ENCODE measurements around the gene SERPINA6. TPM values are rescaled to one million over a fixed set of nuclear protein-coding genes. Genes with fewer than 3 reads are reported as not detected.

Gene SERPINA6
- total and polyA plus RNA-seq, 4 donors = 0.18 to 0.77 (median 0.35) TPM

GRCh38 chr14:94312481-94313246 lies 10.5 kb downstream of the SERPINA6 start:
- H3K9ac ChIP-seq (ENCODE audit: insufficient read depth in 1 of 2, low read length in 2 of 2) = no peak overlapping the region
- peaks cover 0 to 16% (median 1%) of the 10 kb centered on the region in 4 donors for H3K9me3 ChIP-seq (ENCODE audit: control insufficient read depth in 4 of 4, insufficient read depth in 3 of 4, low read length in 3 of 4)
- no peak overlapping the region for H3K27ac ChIP-seq (ENCODE audit: low read depth in 1 of 2, low read length in 1 of 2)
- DNase-seq (no peak), ATAC-seq (ENCODE audit: insufficient read depth, low FRiP score) (no peak)
- TF ChIP-seq CTCF (IDR thresholded peaks at IDR 0.05; ENCODE audit: control extremely low read depth, extremely low read depth) = no peak
- no peaks in the 10 kb centered on the region for H3K36me3 ChIP-seq (ENCODE audit: control insufficient read depth in 4 of 4, insufficient read depth in 4 of 4, low read length in 4 of 4)
- no peak overlapping the region for H3K4me3 ChIP-seq
- H3K4me1 ChIP-seq (ENCODE audit: control insufficient read depth in 5 of 5, insufficient read depth in 5 of 5, low read length in 5 of 5) = no peaks in the 10 kb centered on the region
- WGBS, 2 donors = 86 to 87% methylated on average over 6 of the region's 6 CpGs
- no peaks in the 10 kb centered on the region for H3K27me3 ChIP-seq (ENCODE audit: control insufficient read depth in 3 of 3, insufficient read depth in 3 of 3, low read length in 2 of 3)

- Histone ChIP-seq H3K27me3 (ENCODE audit: control insufficient read depth in 3 of 3, insufficient read depth in 3 of 3, low read length in 2 of 3) (no peaks in the 10 kb centered on the region), H3K4me1 (ENCODE audit: control insufficient read depth in 5 of 5, insufficient read depth in 5 of 5, low read length in 5 of 5) (no peaks in the 10 kb centered on the region), H3K9ac (ENCODE audit: insufficient read depth in 1 of 2, low read length in 2 of 2) (no peak overlapping the region), H3K36me3 (ENCODE audit: control insufficient read depth in 4 of 4, insufficient read depth in 4 of 4, low read length in 4 of 4) (no peaks in the 10 kb centered on the region), H3K4me3 (no peak overlapping the region), H3K9me3 (ENCODE audit: control insufficient read depth in 4 of 4, insufficient read depth in 3 of 4, low read length in 3 of 4) (peaks cover 0 to 16% (median 1%) of the 10 kb centered on the region in 4 donors), H3K27ac (ENCODE audit: low read depth in 1 of 2, low read length in 1 of 2) (no peak overlapping the region)
- no peak for TF ChIP-seq CTCF (IDR thresholded peaks at IDR 0.05; ENCODE audit: control extremely low read depth, extremely low read depth)
- DNase-seq (no peak), ATAC-seq (ENCODE audit: insufficient read depth, low FRiP score) (no peak)
- 86 to 87% methylated on average over 3 of the region's 3 CpGs for WGBS, 2 donors
Measured at GRCh38 chr14:94310248-94310647, 12.9 kb downstream of the SERPINA6 start.

- WGBS, 2 donors = 81 to 91% methylated on average over 10 of the region's 10 CpGs
- peaks cover 0 to 16% (median 1%) of the 10 kb centered on the region in 4 donors for H3K9me3 ChIP-seq (ENCODE audit: control insufficient read depth in 4 of 4, insufficient read depth in 3 of 4, low read length in 3 of 4)
Measured at GRCh38 chr14:94309721-94310120, 13.4 kb downstream of the SERPINA6 start.

More at GRCh38 chr14:94309721-94310120, 13.4 kb downstream of the SERPINA6 start:
- Histone ChIP-seq H3K9ac (ENCODE audit: insufficient read depth in 1 of 2, low read length in 2 of 2) (no peak overlapping the region), H3K4me3 (no peak overlapping the region), H3K36me3 (ENCODE audit: control insufficient read depth in 4 of 4, insufficient read depth in 4 of 4, low read length in 4 of 4) (no peaks in the 10 kb centered on the region), H3K4me1 (ENCODE audit: control insufficient read depth in 5 of 5, insufficient read depth in 5 of 5, low read length in 5 of 5) (no peaks in the 10 kb centered on the region), H3K27me3 (ENCODE audit: control insufficient read depth in 3 of 3, insufficient read depth in 3 of 3, low read length in 2 of 3) (no peaks in the 10 kb centered on the region), H3K27ac (ENCODE audit: low read depth in 1 of 2, low read length in 1 of 2) (no peak overlapping the region)
- no peak for ATAC-seq (ENCODE audit: insufficient read depth, low FRiP score)
- TF ChIP-seq CTCF (IDR thresholded peaks at IDR 0.05; ENCODE audit: control extremely low read depth, extremely low read depth) = no peak
- no peak for DNase-seq

Measured in lung (tissue), 12 donors.